HepG2 (cell line): ENCODE measurements around the gene TMEM240. TPM values are rescaled to one million over a fixed set of nuclear protein-coding genes. Genes with fewer than 3 reads are reported as not detected.

Source experiments
- ATAC-seq: fragments of 200-7000 bp; cut with Tn5 transposase; 3 replicates; pipeline ENCODE4 v1.9.1; 2020; ENCODE audit warnings: mild to moderate bottlenecking, moderate library complexity
- BruUV-seq: library from RNA; stranded (reverse); fragments of 400-500 nt; replicated peaks from 2 replicates; lab custom pipeline; 2021; lab: Mats Ljungman, UMichigan
- CTCF ChIA-PET: fragments of 300-600 bp; formaldehyde crosslinking; extraction: SDS; loops from one replicate; lab custom pipeline; 2021; ENCODE audit warnings: low total read pairs, inconsistent platforms, low intra/inter-chr PET ratio; lab: Yijun Ruan, JAX
- POLR2A ChIA-PET: fragments of 350-600 bp; sonication (Branson Sonifier 250); formaldehyde crosslinking; loops from one replicate; lab custom pipeline; 2020; ENCODE audit warnings: antibody characterized with exemption, inconsistent platforms; lab: Yijun Ruan, JAX
- DNase-seq: peaks from one replicate; pipeline ENCODE4 v3.0.0-alpha.2; 2015; ENCODE audit warnings: low spot score
- FAIRE-seq: peaks from 3 replicates; lab custom pipeline; 2011; peaks lifted over from hg19 to GRCh38; lab: Jason Lieb, UNC
- H2AFZ ChIP-seq: one replicate; pipeline ENCODE4 v1.6.1; 2011; ENCODE audit warnings: low read length, inconsistent platforms
- H3K27ac ChIP-seq: fragments of 300-600 bp; 3 replicates; pipeline ENCODE4 v1.8.0; 2011; ENCODE audit warnings: mixed run types, mild to moderate bottlenecking, mixed read lengths, low read length, inconsistent platforms; ENCODE audit not compliant: insufficient read depth; ENCODE audit errors: extremely low read length
- H3K27me3 ChIP-seq, 2 experiments: fragments of 200-600 bp in 1 of 2; 2 replicates in 1 of 2; 3 replicates in 1 of 2; pipeline versions ENCODE4 v1.6.0 to v1.8.0; 2011; ENCODE audit warnings: low read length in 2 of 2, mild to moderate bottlenecking in 2 of 2, moderate library complexity in 2 of 2, inconsistent platforms in 1 of 2; ENCODE audit not compliant: insufficient read depth in 2 of 2, control insufficient read depth in 1 of 2
- H3K36me3 ChIP-seq, 2 experiments: fragments of 200-600 bp in 1 of 2; replicated peaks in 1 of 2; 2 replicates in 1 of 2; 3 replicates in 1 of 2; pipeline versions ENCODE4 v1.5.1 to v1.8.0; 2011; ENCODE audit warnings: low read length in 2 of 2, inconsistent platforms in 1 of 2; ENCODE audit not compliant: insufficient read depth in 2 of 2, control insufficient read depth in 1 of 2
- H3K4me1 ChIP-seq: 2 replicates; pipeline ENCODE4 v1.5.1; 2012; ENCODE audit warnings: low read length, inconsistent platforms; ENCODE audit not compliant: insufficient read depth
- H3K4me2 ChIP-seq: 2 replicates; pipeline ENCODE4 v1.6.0; 2011; ENCODE audit warnings: low read depth, low read length, inconsistent platforms
- H3K4me3 ChIP-seq, 3 experiments: fragments of 200-600 bp in 1 of 3; sonication (generic), shearing (Covaris generic) in 1 of 3; replicated peaks in 1 of 3; 2 replicates each; pipeline ENCODE4 v1.5.1; 2011 to 2016; ENCODE audit warnings: low read length in 3 of 3, inconsistent platforms in 2 of 3, low read depth in 2 of 3, mild to moderate bottlenecking in 2 of 3, control low read depth in 1 of 3, mixed read lengths in 1 of 3; ENCODE audit not compliant: insufficient read depth in 1 of 3
- H3K79me2 ChIP-seq: one replicate; pipeline ENCODE4 v1.6.1; 2011; ENCODE audit warnings: low read length, inconsistent platforms; ENCODE audit not compliant: insufficient read depth
- H3K9ac ChIP-seq: 2 replicates; pipeline ENCODE4 v1.6.0; 2011; ENCODE audit warnings: mild to moderate bottlenecking, low read depth, low read length, inconsistent platforms; ENCODE audit not compliant: insufficient read depth
- H3K9me3 ChIP-seq: 2 replicates; pipeline ENCODE4 v1.5.1; 2012; ENCODE audit warnings: mild to moderate bottlenecking, low read length
- H4K20me1 ChIP-seq: 2 replicates; pipeline ENCODE4 v1.6.0; 2011; ENCODE audit warnings: inconsistent platforms, mild to moderate bottlenecking, low read length, moderate library complexity; ENCODE audit not compliant: insufficient read depth
- BCL6 ChIP-seq: IDR thresholded peaks from 2 replicates; pipeline ENCODE4 v1.6.1; 2016; ENCODE audit warnings: missing genetic modification reagents, missing compliant biosample characterization
- CBFB ChIP-seq: sonication (generic); formaldehyde crosslinking; IDR thresholded peaks from 2 replicates; pipeline ENCODE4 v1.4.0; 2020; ENCODE audit warnings: missing genetic modification reagents
- CSRNP2 ChIP-seq: sonication (generic); formaldehyde crosslinking; conservative IDR thresholded peaks from 2 replicates; pipeline ENCODE4 v1.8.0; 2022; ENCODE audit warnings: low read depth, missing genetic modification reagents
- IKZF5 ChIP-seq: IDR thresholded peaks from 2 replicates; pipeline ENCODE4 v1.6.1; 2018; ENCODE audit warnings: missing genetic modification reagents, mild to moderate bottlenecking, missing compliant biosample characterization
- NFRKB ChIP-seq: fragments of 450-650 bp; IDR thresholded peaks from 2 replicates; pipeline ENCODE4 v1.6.1; 2017
- TMF1 ChIP-seq: sonication (generic); formaldehyde crosslinking; IDR thresholded peaks from 2 replicates; pipeline ENCODE4 v1.8.1; 2022; ENCODE audit warnings: low read depth, missing genetic modification reagents
- ZBTB38 ChIP-seq: sonication (generic); formaldehyde crosslinking; IDR thresholded peaks from 2 replicates; pipeline ENCODE4 v1.5.1; 2020; ENCODE audit warnings: mild to moderate bottlenecking, missing genetic modification reagents
- ZKSCAN8 ChIP-seq: IDR thresholded peaks from 2 replicates; pipeline ENCODE4 v1.6.1; 2016; ENCODE audit warnings: borderline replicate concordance, missing genetic modification reagents, missing compliant biosample characterization
- ZMAT3 ChIP-seq: sonication (generic); formaldehyde crosslinking; conservative IDR thresholded peaks from 2 replicates; pipeline ENCODE4 v1.7.0; 2021; ENCODE audit warnings: missing genetic modification reagents
- ZNF260 ChIP-seq: sonication (generic); formaldehyde crosslinking; IDR thresholded peaks from 2 replicates; pipeline ENCODE4 v1.4.0; 2020; ENCODE audit warnings: missing genetic modification reagents, low read depth, mild to moderate bottlenecking, borderline replicate concordance
- ZNF430 ChIP-seq: sonication (generic); formaldehyde crosslinking; IDR thresholded peaks from 2 replicates; pipeline ENCODE4 v1.9.0; 2021; ENCODE audit warnings: mild to moderate bottlenecking, missing genetic modification reagents
- ZNF549 ChIP-seq: sonication (generic); formaldehyde crosslinking; IDR thresholded peaks from 2 replicates; pipeline ENCODE4 v1.5.0; 2020; ENCODE audit warnings: missing genetic modification reagents
- ZNF562 ChIP-seq: sonication (generic); formaldehyde crosslinking; IDR thresholded peaks from 2 replicates; pipeline ENCODE4 v1.8.0; 2022; ENCODE audit warnings: missing genetic modification reagents, borderline replicate concordance
- ZNF616 ChIP-seq: sonication (generic); formaldehyde crosslinking; IDR thresholded peaks from 2 replicates; pipeline ENCODE4 v1.5.0; 2020; ENCODE audit warnings: low read depth, mild to moderate bottlenecking, missing genetic modification reagents
- ZSCAN31 ChIP-seq: sonication (generic); formaldehyde crosslinking; IDR thresholded peaks from 2 replicates; pipeline ENCODE4 v1.5.0; 2020; ENCODE audit warnings: low read depth, mild to moderate bottlenecking, missing genetic modification reagents
- WGBS: methylation state at CpG from one replicate; pipeline ENCODE4 v1.1.6; 2017; ENCODE audit warnings: low lambda C conversion rate; 5-methylcytosine and 5-hydroxymethylcytosine counted together
- in situ Hi-C: cut with HindIII; loops from 2 replicates; pipeline ENCODE4 v1.10.0; 2017; ENCODE audit warnings: low pct_unique_long_range_greater_than_20kb; ENCODE audit not compliant: extremely low pct_ligation_motif_present
- intact Hi-C: fragments of 100-400 bp; cut with micrococcal nuclease; formaldehyde crosslinking; loops from one replicate; pipeline ENCODE4 v1.10.0; 2022; ENCODE audit not compliant: unreplicated experiment
- polyA plus RNA-seq, 8 experiments: library from polyadenylated mRNA; depleted of rRNA in 3 of 8; stranded (reverse) in 7 of 8; unstranded in 1 of 8; fragments of >200 nt; fragmentation: Illumina TruSeq in 4 of 8; extraction: Trizol in 4 of 8; gene quantifications; 2 replicates each; pipeline versions ENCODE4 v1.2.1 to v1.2.3, GENCODE V29; 2011 to 2016; ENCODE audit warnings: low read depth in 4 of 8, missing spikeins in 1 of 8, mixed read lengths in 1 of 8; ENCODE audit not compliant: insufficient read depth in 1 of 8
- total RNA-seq, 5 experiments: library from RNA; depleted of rRNA; stranded (reverse); fragments of >200 nt; fragmentation: Illumina TruSeq; extraction: Trizol; gene quantifications; 2 replicates each; pipeline ENCODE4 v1.2.3, GENCODE V29; 2016; ENCODE audit warnings: low read depth in 1 of 5

Gene TMEM240
- total and polyA plus RNA-seq, 2 of the 13 experiments (the other 11 are each of a cell fraction or from before 2014, with no cell fraction given) = 0.17 TPM; not detected in 1

- Histone ChIP-seq H4K20me1 (peaks cover 29% of the 10 kb centered on the region), H3K4me1 (peaks cover 14% of the 10 kb centered on the region), H3K36me3 (peaks cover 17 to 45% of the 10 kb centered on the region in 2 experiments), H2AFZ (no peak overlapping the region), H3K9ac (no peak overlapping the region), H3K4me2 (no peak overlapping the region), H3K9me3 (no peaks in the 10 kb centered on the region), H3K27ac (no peak overlapping the region), H3K79me2 (peaks cover 75% of the 10 kb centered on the region), H3K27me3 (no peaks in the 10 kb centered on the region), H3K4me3 (no peak overlapping the region)
- in situ Hi-C loops (no loop called here), intact Hi-C loops (no loop called here)
- BruUV-seq = no TSS peak
- TF ChIP-seq ZNF616 (CRISPR knock-in tag) = no peak
- TF ChIP-seq ZSCAN31 (CRISPR knock-in tag) = no peak
- ATAC-seq = no peak
- no peak for FAIRE-seq
- DNase-seq = no peak
- 97% methylated on average over 10 of the region's 10 CpGs for WGBS
- ChIA-PET POLR2A (no interaction called here), CTCF (no interaction called here)
Observed at GRCh38 chr1:1567891-1568291, 27.5 kb upstream of the TMEM240 start.

- intact Hi-C loops = no loop called here
- no TSS peak for BruUV-seq
- CTCF ChIA-PET = no interaction called here
- Histone ChIP-seq H3K27me3 (no peaks in the 10 kb centered on the region), H4K20me1 (peaks cover 29% of the 10 kb centered on the region), H3K9ac (no peak overlapping the region), H3K27ac (no peak overlapping the region), H3K4me3 (no peak overlapping the region), H3K36me3 (peaks cover 19 to 51% of the 10 kb centered on the region in 2 experiments), H3K9me3 (no peaks in the 10 kb centered on the region), H2AFZ (no peak overlapping the region), H3K79me2 (peaks cover 70% of the 10 kb centered on the region), H3K4me1 (peaks cover 10% of the 10 kb centered on the region; the same call in 1 of the 2 replicates), H3K4me2 (no peak overlapping the region)
- in situ Hi-C loops = no loop called here
- WGBS = 91% methylated on average over 31 of the region's 31 CpGs
- FAIRE-seq (no peak), DNase-seq (no peak), ATAC-seq (no peak)
- POLR2A ChIA-PET = no interaction called here
- TF ChIP-seq CSRNP2 (CRISPR knock-in tag) (no peak), ZNF549 (CRISPR knock-in tag) (no peak), IKZF5 (CRISPR knock-in tag) (no peak), TMF1 (CRISPR knock-in tag) (no peak), ZKSCAN8 (CRISPR knock-in tag) (no peak), ZNF260 (no peak), NFRKB (no peak), ZBTB38 (no peak), ZMAT3 (CRISPR knock-in tag) (no peak), ZNF562 (no peak), ZNF430 (no peak), BCL6 (no peak), CBFB (CRISPR knock-in tag) (no peak)
Observed at GRCh38 chr1:1567152-1567875, 26.9 kb upstream of the TMEM240 start.
